SH-SY5Y (cell line): Measurements from ENCODE around the gene NACC2.

Experiments
- GATA2 ChIP-seq: IDR thresholded peaks from 2 replicates; pipeline ENCODE4 v1.6.1; 2011; ENCODE audit warnings: mild to moderate bottlenecking, low read depth, low read length
- GATA3 ChIP-seq: IDR thresholded peaks from 2 replicates; pipeline ENCODE4 v1.6.1; 2011; ENCODE audit warnings: low read depth, mild to moderate bottlenecking, low read length, moderate library complexity

GRCh38 chr9:136109351-136110081 lies 14.4 kb upstream of the NACC2 start:
- TF ChIP-seq GATA3 (no peak), GATA2 (no peak)
